Stimulated activated CD4-positive, alpha-beta T cell treated with anti-CD3 and anti-CD28 coated beads, Interleukin-2, amount 100 ng/mL, for 24 hours (primary cell): Measurements from ENCODE around the gene AFF3.

Experiments
- DNase-seq, 2 donors: peaks; one replicate each; pipeline ENCODE4 v3.0.0-alpha.2; 2020

The AFF3 gene

DNA sequence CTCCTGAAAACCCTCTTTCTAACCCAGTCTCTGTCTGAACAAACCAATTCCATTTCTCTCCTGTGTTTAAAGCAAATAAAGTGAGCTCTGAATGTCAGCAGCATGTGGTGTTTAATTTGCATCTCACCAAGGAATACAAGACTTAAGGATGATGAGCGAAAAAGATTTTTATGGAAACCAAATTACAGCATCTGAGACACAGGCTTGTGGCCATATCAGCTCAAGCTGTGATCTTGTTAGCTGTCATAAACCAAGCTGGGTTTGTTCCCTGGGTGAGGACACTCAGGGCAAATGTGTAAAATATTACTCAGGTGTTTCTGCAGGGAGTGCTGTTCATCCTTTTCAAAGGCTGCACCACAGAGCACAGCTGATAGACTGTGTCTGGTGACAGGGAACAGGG lies 523.2 kb downstream of the AFF3 start:
- DNase-seq: no peak

DNA sequence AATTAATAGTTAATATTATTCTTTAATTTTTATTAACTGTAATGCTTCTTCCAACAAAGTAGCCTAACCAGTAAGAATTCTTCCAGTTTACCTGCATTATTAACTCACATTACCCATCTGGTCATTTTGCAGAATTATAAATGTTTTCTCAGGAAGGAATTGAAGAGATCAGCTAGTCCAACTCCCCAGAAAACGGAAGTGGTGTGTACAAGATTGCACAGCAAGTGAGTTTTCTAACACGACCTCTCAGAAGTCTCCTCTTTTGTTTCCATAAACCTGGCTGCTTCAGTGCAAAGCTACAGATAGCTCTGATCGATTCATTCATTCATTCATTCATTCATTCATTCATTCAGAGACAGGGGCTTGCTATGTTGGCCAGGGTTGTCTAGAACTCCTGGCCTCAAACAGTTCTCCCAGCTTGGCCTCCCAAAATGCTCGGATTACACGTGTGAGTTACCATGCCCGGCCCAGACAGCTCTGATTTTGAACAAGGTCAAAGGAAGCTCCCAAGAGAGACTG lies 523.8 kb downstream of the AFF3 start:
- no peak for DNase-seq

DNA sequence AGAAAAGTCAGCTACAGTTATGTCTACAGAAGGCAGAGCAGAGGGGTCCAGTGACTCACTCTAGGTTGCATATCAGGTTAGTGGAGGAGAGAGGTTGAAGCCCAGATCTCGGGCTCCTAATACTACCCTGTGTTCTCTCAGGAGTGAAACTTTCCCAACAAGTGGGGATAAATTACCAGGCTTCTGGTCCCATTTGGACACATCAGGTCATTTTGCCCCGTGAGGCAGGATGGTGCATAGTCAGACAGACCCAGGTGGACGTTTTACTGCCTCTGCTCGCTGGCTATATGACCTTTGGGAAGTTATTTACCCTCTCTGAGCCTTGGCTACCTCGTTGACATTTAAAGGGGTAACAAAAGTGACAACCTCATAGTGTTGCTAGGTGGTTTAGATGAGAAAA lies 524.6 kb downstream of the AFF3 start:
- DNase-seq: no peak

DNA sequence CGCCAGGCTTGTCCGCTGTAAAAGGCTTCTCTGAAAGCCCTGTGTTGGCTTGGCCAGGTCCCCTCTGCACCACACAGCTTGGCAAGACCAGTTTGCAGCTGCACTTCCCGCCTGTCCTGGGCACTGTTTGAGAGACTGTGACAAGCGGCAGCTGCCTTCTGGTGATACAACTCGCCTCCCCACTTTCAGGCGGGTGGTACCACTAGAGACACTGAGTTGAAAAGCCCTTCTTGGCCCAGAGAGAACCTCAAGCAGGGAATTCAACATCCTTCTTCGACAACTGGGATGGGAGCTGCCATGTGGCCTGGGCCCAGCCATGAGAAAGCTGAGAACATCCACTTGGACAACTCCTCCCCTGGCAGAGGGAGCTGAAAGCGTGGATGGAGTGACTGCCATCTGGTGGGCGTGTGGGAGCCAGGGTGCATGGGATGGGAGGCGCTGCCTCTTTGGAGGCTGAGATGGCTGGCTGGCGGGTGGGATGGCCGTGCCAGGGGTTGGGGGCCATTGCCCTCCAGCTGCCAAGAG lies 527.1 kb downstream of the AFF3 start:
- DNase-seq: no peak

DNA sequence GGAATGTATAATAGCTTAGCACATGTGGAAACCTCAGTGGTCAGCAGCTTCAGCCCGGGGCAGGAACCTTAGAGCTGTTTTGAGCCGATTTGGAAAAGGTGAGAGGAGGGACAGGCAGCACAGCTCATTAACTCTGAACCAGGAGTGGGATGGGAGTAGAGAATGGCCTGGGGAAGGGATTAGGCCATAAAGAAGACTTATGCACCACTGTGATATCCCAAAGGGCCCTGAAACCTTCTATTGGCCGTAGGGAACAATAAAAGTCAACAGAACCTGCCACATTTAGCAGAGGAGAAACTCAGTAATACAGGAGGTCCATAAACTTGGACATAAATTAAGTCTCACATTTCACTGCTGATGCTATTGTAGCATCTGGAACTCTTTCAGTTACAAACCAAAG lies 528.4 kb downstream of the AFF3 start:
- DNase-seq: no peak

DNA sequence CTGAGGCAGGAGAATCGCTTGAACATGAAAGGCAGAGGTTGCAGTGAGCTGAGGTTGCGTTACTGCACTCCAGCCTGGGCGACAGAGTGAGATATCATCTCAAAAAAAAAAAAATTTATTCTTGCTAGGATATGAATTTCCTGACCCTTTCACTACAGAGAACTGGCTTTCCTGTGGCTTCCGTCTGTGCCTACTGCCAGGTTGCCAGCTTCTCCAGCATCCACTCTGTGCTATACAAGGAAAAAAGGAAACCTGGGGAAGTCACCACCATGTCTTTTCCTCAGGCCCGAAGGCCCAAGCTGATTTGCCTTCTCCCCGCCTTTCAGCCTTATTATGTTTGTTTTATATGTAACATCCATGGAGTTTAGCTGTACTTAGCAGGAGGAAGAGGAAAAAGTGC lies 530.6 kb downstream of the AFF3 start:
- DNase-seq: no peak

DNA sequence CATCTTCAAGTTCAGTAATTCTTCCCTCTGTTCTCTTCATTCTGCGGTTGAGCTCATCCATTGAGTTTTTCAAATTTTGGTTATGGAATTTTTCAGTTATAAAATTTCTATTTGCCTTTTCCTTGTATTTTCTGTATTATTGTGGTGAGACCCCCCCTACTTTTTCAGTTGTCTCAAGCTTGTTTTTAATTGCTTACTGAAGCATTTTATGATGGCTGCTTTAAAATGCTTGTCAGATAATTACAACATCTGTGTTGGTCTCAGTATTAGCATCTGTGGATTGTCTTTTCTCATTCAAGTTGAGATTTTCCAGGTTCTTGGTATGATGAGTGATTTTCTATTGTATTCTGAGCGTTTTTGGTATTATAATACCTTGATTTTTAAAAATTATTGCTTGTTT lies 531.4 kb downstream of the AFF3 start:
- DNase-seq: no peak

DNA sequence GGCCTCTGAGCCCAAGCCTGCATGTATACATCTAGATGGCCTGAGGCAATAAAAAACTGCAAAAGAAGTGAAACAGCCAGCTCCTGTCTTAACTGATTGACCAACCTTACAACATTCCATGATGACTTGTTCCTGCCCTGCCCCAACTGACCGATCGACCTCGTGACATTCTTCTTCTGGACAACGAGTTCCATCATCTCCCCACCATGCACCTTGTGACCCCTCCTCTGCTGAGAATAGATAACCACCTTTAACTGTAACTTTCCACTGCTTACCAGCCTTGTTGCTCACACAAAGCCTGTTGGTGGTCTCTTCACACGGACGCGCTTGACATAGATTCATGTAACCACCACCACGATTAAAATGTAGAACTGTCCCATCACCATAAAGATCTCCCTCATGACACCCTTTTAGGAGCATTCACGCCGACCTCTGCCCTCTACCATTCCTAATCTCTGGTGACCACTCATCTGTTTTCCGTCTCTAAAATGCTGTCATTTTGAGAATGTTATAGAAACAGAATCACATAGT lies 532.5 kb downstream of the AFF3 start:
- no peak for DNase-seq

DNA sequence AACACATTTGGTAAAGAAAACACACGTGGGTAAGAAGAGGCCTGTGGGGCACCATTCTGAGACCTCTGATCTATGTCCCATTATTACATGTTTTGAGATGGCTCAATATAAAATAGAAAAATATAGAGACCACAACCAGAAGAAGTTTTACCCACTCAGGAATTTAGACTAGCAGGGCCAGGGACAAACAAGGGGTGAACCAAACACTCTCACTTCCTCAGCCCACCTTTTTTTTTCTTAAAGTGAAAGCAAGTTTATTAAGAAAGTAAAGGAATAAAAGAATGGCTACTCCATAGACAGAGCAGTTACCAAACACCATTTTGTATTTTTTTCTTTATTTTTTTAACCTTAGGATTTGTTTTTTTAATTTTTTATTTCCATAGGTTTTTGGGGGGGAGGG lies 533.5 kb downstream of the AFF3 start:
- DNase-seq: no peak

DNA sequence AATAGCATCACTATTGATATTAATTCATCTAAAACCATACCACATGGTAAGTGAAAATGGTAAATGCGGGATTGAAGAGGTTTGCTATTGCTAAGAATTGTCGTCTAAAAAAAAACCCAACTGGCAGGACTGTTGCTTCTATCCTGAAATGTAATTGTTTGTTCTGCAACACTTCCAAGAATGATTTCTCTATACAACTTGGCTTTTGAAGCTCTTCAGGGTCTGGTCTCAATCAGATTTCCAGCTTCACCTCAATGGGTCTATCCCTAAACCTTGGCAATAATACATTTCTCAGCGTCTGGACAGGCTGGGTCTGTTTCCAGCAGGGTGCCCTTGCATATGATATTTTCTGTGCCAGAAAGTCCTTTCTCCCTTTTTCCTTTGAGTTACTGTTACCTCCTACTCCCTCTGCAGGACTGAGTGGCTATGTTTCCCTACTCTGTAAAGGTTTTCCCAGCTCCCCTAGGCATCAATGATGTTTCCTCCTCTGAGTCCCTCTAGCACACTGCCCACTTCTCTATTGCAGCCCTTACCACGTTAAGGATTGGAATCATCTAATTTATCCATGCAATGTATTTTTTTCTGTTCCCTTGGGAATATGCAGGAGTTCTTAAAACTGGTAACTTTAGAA lies 534.4 kb downstream of the AFF3 start:
- no peak for DNase-seq

DNA sequence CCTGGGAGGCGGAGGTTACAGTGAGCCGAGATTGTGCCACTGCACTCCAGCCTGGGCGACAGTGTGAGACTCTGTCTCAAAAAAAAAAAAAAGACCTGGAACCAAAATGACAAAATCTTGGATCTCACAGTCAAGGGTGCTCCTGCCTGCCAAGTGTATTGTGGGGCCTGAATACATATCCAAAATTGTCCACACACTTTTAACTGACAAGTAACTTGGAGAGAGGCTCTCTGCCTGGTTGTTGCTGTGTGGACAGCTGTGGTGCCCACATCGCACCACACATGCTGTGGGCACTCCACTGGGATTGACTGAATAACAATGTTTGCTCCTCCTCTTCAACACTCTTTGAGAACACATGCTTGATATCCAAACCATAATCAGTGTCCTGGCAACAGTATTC lies 534.9 kb downstream of the AFF3 start:
- DNase-seq: no peak

DNA sequence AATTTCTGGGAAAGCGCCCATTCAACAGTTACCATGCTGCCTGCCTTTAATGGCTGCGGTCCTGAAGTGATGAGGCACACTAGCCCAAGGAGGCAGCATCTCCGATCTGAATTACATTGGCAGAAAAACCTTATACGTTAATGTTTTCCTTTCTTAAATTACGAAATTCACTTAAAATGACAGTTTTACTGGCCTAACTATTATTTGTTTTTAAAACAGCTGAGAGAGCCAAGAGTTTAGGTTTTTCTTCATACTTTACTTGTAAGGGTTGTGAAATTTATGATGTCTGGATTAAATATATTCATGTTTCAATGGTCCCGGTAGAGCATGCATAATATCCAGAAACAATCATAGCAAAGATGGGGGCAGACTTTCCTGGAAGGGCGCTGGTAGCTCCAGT lies 537.4 kb downstream of the AFF3 start:
- DNase-seq: no peak

DNA sequence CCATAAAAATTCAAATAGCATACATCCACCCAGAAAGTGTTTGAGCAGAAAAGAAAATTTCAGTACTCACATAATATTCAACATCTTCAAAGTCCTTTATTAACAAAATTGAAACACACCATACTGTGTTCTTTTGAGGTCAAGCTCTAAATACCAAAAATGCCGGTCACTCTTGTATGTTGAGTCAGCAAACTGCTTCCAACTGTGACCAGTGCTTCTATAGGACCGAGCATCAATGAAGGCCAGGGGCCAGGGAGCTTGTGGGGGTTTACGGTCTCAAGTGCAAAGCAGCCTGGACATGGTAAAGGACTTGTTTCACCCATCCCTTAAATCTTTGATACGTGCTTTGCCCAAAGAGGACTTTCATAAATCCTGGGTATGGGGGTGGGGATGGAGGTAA lies 539.9 kb downstream of the AFF3 start:
- no peak for DNase-seq

DNA sequence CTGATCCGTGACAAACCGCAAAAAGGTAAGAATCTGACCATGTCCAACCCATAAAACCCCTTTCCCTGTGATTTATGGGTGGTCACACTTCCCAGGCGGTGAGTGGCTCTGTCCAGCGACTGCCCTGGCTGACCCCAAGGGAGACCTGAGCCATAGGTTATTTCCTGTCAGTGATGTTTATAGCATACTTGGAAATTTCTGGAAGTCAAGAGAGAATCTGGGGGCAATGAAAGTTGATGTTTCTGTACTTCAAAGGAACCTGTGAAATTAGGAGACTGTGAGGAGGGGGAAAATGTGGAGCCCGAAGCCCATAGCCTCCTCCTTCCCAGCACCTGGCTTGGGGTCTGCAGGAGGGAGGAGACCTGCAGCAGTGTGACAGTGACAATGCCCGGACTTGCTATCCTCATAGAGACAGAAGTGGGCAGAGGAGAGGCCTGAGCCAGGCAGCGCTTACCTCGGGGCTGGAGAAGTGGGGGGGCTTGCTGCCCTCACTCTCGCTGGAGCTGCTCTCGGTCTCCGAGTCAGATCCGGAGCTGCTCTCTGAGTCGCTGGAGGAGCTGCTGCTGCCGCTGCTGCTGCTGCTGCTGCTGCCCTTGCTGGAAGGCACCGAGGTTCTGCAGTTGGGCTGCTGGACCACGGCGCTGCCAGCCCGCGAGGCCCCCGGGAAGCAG lies 541.3 kb downstream of the AFF3 start:
- no peak for DNase-seq

DNA sequence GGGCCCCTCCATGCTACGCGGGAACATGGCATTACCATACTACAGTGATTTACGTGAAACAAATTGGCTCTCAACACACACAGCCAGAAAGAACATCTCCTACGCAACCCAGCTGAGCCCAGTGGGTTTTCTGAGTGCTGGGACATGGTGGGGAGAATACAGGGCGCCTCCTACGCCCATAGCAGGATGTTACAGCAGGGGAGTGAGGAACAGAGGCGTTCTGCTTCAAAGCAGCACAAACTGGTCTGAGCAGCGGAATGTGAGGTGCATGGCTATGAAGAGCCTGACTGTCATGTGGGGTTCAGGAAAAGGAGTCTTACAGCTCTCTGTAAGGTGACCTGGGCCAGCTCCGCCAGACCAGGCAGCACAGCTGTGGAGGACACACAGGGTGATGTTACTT lies 543.9 kb downstream of the AFF3 start:
- DNase-seq: no peak

DNA sequence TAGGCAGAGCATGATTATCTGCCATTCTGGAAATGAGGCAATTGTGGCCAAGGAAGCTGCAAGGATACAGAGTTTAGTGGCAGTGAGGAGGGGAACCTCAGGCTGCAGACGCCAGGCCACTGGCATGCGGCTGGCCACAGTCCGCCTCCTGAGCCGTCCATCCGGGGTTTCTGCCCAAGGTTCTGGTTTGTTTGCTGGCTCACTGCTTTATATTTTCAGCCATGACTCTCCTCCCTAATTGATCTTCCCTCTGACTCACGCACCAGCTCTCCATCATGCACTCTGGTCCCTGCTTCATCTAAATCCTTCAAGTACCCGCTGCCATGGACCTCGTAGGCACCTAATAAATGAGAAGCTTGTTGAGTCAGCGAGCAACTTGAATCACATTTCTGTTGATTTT lies 544.8 kb downstream of the AFF3 start:
- DNase-seq: no peak

DNA sequence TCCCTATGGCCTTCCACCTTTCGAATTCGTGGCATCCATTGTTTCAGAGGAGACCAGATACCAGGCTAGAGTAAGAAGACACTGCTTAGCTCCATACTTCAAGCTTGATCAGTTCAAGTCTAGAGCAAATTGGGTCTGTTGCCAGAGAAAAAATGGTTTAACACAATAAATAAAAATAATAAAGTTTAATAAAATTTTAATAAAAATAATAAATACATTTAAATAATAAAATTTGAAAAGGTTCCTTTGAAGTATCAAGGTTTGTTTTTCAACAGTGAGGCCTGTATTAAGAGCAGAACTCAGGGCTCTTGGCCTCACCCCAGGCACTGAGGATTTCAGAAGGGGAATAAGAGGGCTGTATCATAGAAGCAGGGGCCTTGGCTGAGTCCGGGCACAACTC lies 547.0 kb downstream of the AFF3 start:
- DNase-seq: no peak

DNA sequence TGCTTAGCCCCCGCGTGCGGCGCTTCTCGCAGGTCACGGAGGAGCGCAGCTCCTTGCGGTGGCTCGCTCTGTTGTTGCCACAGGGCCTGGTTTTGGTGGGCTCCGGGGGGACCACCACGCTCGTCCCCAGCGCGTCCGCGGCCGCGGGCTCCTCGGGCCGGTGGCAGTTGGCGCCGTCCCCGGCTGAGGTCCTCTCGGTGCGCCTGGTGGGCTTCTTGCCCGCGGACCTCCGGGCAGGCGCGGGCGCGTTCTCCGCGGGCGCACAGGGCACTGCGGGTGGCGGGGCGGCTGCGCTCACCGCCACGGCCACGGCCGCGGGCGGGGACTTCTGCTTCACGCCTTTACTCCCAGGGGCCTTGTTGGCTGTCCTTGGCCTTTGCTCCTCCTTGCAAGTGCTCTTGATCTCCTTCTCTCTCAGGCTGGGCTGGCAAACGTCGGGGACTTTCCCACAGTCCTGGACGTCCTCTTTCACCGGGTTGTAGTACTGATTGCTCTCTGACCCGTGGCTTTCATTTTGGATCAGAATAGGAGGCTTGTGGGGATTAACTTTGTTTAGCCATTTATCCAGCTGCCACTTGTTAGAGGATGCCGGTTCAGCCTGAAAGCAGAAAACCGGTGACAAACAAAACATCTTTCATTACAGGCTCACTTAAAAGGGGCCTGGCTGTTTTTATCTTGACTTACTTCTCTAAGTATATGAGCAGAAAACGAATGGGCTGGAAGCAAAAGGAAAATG lies 548.5 kb downstream of the AFF3 start:
- no peak for DNase-seq

DNA sequence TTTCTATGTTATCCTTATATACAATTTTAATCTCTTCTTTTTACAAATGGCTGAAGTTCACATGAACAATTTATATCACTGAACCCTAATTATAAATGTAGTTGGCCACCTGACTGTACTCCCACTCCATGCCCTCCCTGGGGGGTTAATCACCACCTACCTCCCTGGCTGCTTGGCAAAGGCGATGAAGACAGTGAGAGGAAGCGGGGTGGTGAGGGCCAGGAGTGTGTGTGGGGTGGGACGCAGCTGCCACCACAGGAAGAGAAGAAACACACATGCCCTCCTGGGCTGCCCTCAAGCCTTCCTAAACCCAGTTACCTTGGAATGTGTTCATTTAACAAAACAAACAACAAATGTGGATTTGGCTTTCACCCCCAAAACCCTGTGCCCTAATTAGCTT lies 565.6 kb downstream of the AFF3 start:
- no peak for DNase-seq

DNA sequence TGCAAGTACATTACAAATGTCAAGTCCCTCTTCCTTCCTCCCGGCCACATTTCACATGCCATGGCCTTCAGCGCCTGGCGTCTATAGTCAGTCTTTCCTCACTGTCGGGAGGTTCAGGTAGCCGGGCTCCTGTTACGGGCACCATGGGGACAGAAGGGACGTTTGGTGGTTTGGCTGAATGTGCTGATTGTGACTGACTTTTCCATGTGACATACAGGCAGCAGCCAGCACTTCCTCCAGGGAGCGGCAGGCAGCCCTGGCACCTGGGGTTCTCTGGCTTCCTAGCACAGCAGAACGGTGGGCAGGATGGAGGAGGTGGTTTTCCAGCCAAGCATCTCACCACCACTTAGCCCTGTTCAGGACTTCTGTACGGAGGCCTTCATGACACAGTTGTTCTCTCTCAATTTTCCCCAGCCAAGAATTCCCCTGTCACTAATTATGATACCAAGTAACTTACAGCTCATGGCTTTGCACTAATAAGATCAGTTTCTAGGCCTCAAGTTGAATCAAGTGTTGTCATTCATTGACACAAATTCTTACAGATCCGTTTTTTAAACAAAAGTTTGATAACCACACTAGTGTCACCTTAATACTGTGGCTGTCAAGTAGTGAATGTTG lies 568.6 kb downstream of the AFF3 start:
- no peak for DNase-seq

DNA sequence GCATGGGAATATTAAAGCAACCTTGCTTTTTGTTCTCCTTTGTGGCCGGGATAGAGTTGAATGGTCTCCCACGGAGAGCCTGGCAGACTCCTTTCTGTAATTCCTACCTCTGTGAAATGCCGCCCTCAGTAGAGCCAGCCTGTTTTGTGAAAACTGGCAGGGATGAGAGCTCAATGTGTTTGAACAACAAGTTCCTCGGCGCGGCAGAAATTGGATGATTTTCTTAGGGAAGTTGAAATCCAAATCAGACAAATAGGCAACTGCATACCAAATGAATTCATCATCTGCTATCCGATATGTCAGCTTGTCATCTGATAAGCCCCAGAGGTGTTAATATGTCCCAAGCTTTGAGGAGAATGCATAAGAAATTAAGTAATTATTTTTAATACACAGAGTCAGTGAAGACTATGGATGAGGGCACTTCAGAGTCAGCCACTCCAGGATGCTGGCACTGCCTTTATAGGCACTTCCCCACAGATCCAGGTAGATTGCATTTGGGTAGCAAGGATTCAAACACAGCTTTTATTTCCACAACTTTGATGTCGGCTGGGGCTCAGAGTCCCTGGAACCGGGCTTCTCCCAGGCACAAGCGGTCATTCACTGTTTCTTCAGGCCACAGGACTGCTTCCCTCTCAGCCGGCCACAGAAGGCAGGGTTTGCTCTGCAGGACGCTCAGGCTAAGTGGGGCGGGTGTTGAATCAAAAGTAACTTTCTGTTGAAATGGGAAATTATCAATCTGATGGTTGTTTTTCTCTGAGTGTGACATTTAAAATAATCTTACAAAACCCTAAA lies 569.8 kb downstream of the AFF3 start:
- no peak for DNase-seq

DNA sequence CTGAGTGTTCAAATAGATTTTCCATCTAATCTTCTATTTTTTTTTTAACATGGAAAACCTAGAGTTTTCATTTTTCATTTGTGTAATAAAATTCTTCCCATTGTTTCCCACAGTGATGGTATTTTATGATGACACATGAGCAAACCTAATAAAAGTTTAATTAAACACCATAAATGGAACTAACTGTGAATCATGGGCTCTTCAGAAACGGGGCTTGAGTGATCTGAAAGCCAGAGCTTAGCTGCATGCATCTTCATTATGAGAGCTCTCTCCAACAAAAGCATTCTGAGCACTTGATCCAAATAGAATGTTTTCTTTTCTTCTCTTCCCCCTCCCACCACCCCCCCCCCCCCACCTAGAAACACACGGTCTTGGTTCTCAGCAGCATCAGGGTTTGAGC lies 570.4 kb downstream of the AFF3 start:
- DNase-seq: no peak
